Measurements from ENCODE around the gene PCSK9. TPM values are rescaled to one million over a fixed set of nuclear protein-coding genes. Genes with fewer than 3 reads are reported as not detected.

Gene PCSK9
- total and polyA plus RNA-seq, 2 of the 4 experiments (the other 2 are of a cell fraction), result under 0.01 to 0.17 TPM

GRCh38 chr1:55018395-55018794, 21.0 kb upstream of the PCSK9 start:
- H3K4me1 ChIP-seq (ENCODE audit: control insufficient read depth, insufficient read depth, low read length), result peaks cover 11% of the 10 kb centered on the region
- H3K4me2 ChIP-seq (ENCODE audit: low read depth, low read length), result no peak overlapping the region
- no peak overlapping the region for H2BK20ac ChIP-seq (ENCODE audit: low read depth, low read length)
- H3K56ac ChIP-seq (ENCODE audit: extremely low read depth, insufficient read depth, low read length), result no peak overlapping the region
- TF ChIP-seq POLR2A (IDR thresholded peaks at IDR 0.05; ENCODE audit: low read depth, low read length) (no peak), ELK1 (IDR thresholded peaks at IDR 0.05; ENCODE audit: borderline replicate concordance, low read depth, low read length) (no peak), MAZ (IDR thresholded peaks at IDR 0.05; ENCODE audit: borderline replicate concordance, low read depth, low read length) (no peak), BHLHE40 (IDR thresholded peaks at IDR 0.05; ENCODE audit: low read depth, low read length) (no peak), USF2 (IDR thresholded peaks at IDR 0.05; ENCODE audit: low read depth, low read length) (no peak)
- H2AFZ ChIP-seq (replicated peaks; ENCODE audit: low read length, poor library complexity), result no peak overlapping the region
- in situ Hi-C loops (cut with MboI; ENCODE audit: low sequenced_read_pairs), result no loop called here
- H4K91ac ChIP-seq (ENCODE audit: insufficient read depth, low read depth, low read length), result no peak overlapping the region
- no peak overlapping the region for H3K9ac ChIP-seq (ENCODE audit: low read depth, low read length)
- H2BK15ac ChIP-seq (ENCODE audit: low read depth, low read length), result no peak overlapping the region
- no peak overlapping the region for H3K18ac ChIP-seq (ENCODE audit: low read depth, low read length)
- H3K36me3 ChIP-seq (ENCODE audit: control insufficient read depth, insufficient read depth, low read length), result no peaks in the 10 kb centered on the region
- H3K27me3 ChIP-seq (ENCODE audit: control insufficient read depth, insufficient read depth, low read length), result peaks cover 55% of the 10 kb centered on the region
- WGBS, 2 experiments (ENCODE audit: extremely low coverage in 2 of 2, insufficient read length in 1 of 2), result 100% methylated on average over 2 of the region's 9 CpGs; no CpG with 5 or more reads in 1 of the 2 experiments
- H2BK5ac ChIP-seq (ENCODE audit: low read depth, low read length, poor library complexity, severe bottlenecking), result no peak overlapping the region
- CTCF ChIA-PET, result interaction anchor here (1.4 kb wide), 1 partner anchor 68 kb away, joined by 6 read pairs; no protein-coding TSS in a partner anchor
- H4K8ac ChIP-seq (ENCODE audit: low read depth in 2 of 2, low read length in 2 of 2), result no peak overlapping the region
- no TSS peak for BruUV-seq (replicated peaks)
- intact Hi-C loops (cut with micrococcal nuclease), result no loop called here
- no peak overlapping the region for H3K4ac ChIP-seq (ENCODE audit: low read depth, low read length)
- H3K4me3 ChIP-seq (ENCODE audit: insufficient read depth, low read depth, low read length), result no peak overlapping the region
- H3K23ac ChIP-seq (ENCODE audit: low read depth, low read length), result no peak overlapping the region
- H3K27ac ChIP-seq (ENCODE audit: insufficient read depth, low read length), result no peak overlapping the region
- no peak overlapping the region for H2AK9ac ChIP-seq (replicated peaks; ENCODE audit: low read depth, low read length, poor library complexity)
- no peak overlapping the region for H2BK120ac ChIP-seq (ENCODE audit: low read depth, low read length)
- H3K9me1 ChIP-seq (ENCODE audit: insufficient read depth, low read length), result no peaks in the 10 kb centered on the region
- DNase-seq, result no peak
- H3K9me3 ChIP-seq (ENCODE audit: control insufficient read depth, insufficient read depth, low read length), result no peaks in the 10 kb centered on the region
- H3K14ac ChIP-seq (replicated peaks; ENCODE audit: low read depth, low read length), result no peak overlapping the region
- no peak overlapping the region for H2AK5ac ChIP-seq (ENCODE audit: low read depth, low read length)
- no peak for ATAC-seq (ENCODE audit: low read depth)
- dilution Hi-C loops (cut with HindIII; ENCODE audit: low sequenced_read_pairs, unreplicated experiment), result no loop called here
- H4K20me1 ChIP-seq (ENCODE audit: insufficient read depth, low read length), result no peaks in the 10 kb centered on the region
- H4K5ac ChIP-seq (ENCODE audit: low read depth, low read length), result no peak overlapping the region
- POLR2A ChIA-PET (ENCODE audit: unreplicated experiment), result no interaction called here
- no peaks in the 10 kb centered on the region for H3K79me1 ChIP-seq (ENCODE audit: low read depth in 1 of 2, low read length in 2 of 2)

Data from IMR-90 (cell line).